Muscle of leg (tissue), 11 donors: ENCODE measurements around the gene ZNF586. TPM values are rescaled to one million over a fixed set of nuclear protein-coding genes. Genes with fewer than 3 reads are reported as not detected.
"Not testable (repeated sequence)": the region's sequence is repeated elsewhere in the genome, so short reads cannot be mapped to it uniquely, and the experiment has no call there.

Experiments used
- DNase-seq: peaks from one replicate; pipeline ENCODE4 v3.0.0; 2013
- H3K27ac ChIP-seq: one replicate; pipeline ENCODE4 v1.5.1; 2013; ENCODE audit warnings: mild to moderate bottlenecking, low read length, control low read depth
- H3K27me3 ChIP-seq: one replicate; pipeline ENCODE4 v1.6.1; 2013; ENCODE audit warnings: low read length; ENCODE audit not compliant: control insufficient read depth, insufficient read depth
- H3K36me3 ChIP-seq: one replicate; pipeline ENCODE4 v1.6.1; 2013; ENCODE audit warnings: low read length; ENCODE audit not compliant: control insufficient read depth, insufficient read depth
- H3K4me1 ChIP-seq: one replicate; pipeline ENCODE4 v1.6.1; 2013; ENCODE audit warnings: low read length; ENCODE audit not compliant: control insufficient read depth, insufficient read depth
- H3K4me3 ChIP-seq: one replicate; pipeline ENCODE4 v1.5.1; 2013; ENCODE audit warnings: low read length, control low read depth
- H3K9me3 ChIP-seq: replicated peaks from 2 replicates; pipeline ENCODE4 v1.6.1; 2013; ENCODE audit warnings: low read depth, low read length; ENCODE audit not compliant: control insufficient read depth
- WGBS: methylation state at CpG from one replicate; pipeline ENCODE4 v1.1.5; 2013; ENCODE audit warnings: missing lambda C conversion rate; ENCODE audit not compliant: insufficient coverage; 5-methylcytosine and 5-hydroxymethylcytosine counted together
- polyA plus RNA-seq, 8 donors: library from polyadenylated mRNA; unstranded; fragments of 120-200 nt; gene quantifications; one replicate each; pipeline versions ENCODE4 v1.2.1 to v1.2.3, GENCODE V29; 2013; ENCODE audit warnings: inconsistent platforms in 1 of 8, low replicate concordance in 1 of 8; ENCODE audit not compliant: insufficient read length in 8 of 8, insufficient read depth in 1 of 8
- total RNA-seq: library from RNA; stranded (reverse); fragments of 120-200 nt; gene quantifications from one replicate; pipeline ENCODE4 v1.2.4, GENCODE V29; 2013

Gene ZNF586
- total and polyA plus RNA-seq, 9 donors: 9.2 to 20.7 (median 11.2) TPM

- Histone ChIP-seq H3K27me3 (no peaks in the 10 kb centered on the region), H3K27ac (no peak overlapping the region), H3K4me1 (peaks cover 7% of the 10 kb centered on the region), H3K36me3 (no peaks in the 10 kb centered on the region), H3K4me3 (peak overlapping the region; percentile 95), H3K9me3 (no peaks in the 10 kb centered on the region)
- WGBS: 82% methylated on average over 5 of the region's 6 CpGs
- no peak for DNase-seq
Measured at GRCh38 chr19:57820599-57820998, 51.1 kb downstream of the ZNF586 start.

GRCh38 chr19:57821095-57821494, 51.6 kb downstream of the ZNF586 start:
- WGBS: no CpG with 5 or more reads among the region's 3 CpGs
- not testable (repeated sequence) for H3K9me3 ChIP-seq, H3K36me3 ChIP-seq, H3K27ac ChIP-seq, H3K4me1 ChIP-seq, DNase-seq, H3K4me3 ChIP-seq, H3K27me3 ChIP-seq

- not testable (repeated sequence) for H3K4me3 ChIP-seq, H3K27ac ChIP-seq, H3K36me3 ChIP-seq, H3K27me3 ChIP-seq, DNase-seq, H3K9me3 ChIP-seq, H3K4me1 ChIP-seq
- WGBS: 92% methylated on average over 2 of the region's 3 CpGs
Measured at GRCh38 chr19:57821501-57821900, 52.0 kb downstream of the ZNF586 start.

DNA sequence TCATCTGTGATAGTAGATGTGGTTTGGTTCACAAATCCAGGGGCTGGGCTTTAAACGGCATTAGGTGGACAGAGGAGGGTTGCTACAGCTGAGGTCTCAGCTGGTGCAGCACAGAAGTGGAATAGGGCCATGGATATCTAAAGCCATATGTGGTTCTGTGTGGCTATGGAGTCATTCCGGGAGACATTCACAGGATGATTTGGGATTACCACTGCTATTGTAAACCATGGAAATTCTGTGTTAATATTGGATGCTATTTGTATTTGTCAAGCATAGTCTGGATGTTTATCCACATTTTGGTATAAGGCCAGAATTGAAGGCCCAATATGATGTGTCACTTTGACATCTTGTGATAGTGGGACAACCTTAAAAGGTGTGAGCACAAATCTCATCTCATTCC, 53.7 kb downstream of the ZNF586 start:
- DNase-seq, H3K27me3 ChIP-seq, H3K4me1 ChIP-seq, H3K9me3 ChIP-seq, H3K36me3 ChIP-seq, H3K27ac ChIP-seq, H3K4me3 ChIP-seq: not testable (repeated sequence)
- WGBS: no CpG with 5 or more reads among the region's 2 CpGs

DNA sequence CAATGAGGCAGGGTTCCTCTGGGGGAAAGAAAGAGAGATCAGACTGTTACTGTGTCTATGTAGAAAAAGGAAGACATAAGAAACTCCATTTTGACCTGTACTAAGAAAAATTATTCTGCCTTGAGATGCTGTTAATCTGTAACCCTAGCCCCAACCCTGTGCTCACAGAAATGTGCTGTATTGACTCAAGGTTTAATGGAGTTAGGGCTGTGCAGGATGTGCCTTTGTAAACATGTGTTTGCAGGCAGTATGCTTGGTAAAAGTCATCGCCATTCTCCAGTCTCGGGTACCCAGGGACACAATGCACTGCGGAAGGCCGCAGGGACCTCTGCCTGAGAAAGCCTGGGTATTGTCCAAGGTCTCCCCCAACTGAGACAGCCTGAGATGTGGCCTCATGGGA, 54.1 kb downstream of the ZNF586 start:
- not testable (repeated sequence) for H3K9me3 ChIP-seq, H3K4me3 ChIP-seq, H3K27me3 ChIP-seq, H3K4me1 ChIP-seq, H3K36me3 ChIP-seq, DNase-seq, H3K27ac ChIP-seq
- 93% methylated on average over 4 of the region's 4 CpGs for WGBS

DNA sequence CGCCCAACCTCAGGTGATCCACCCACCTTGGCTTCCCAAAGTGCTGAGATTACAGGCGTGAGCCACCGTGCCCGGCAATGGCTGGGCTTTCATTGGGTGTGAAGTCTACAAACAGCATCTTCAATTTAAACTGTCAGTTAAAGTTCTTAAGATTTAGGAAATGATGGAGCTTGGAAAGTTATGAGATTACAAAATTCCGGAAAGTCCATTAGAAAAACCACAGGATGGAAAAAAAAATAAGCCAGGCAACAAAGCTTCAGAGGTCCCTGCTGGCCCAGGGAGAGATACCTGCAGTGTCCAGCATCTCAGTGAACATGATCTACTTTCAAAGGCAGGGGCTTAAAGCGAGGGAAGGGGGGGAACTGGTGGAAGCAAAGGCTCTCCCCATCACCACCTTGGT, 56.0 kb downstream of the ZNF586 start:
- H3K4me1 ChIP-seq: peaks cover 11% of the 10 kb centered on the region
- WGBS: 100% methylated on average over 1 of the region's 6 CpGs
- H3K4me3 ChIP-seq: no peak overlapping the region
- H3K27ac ChIP-seq: no peak overlapping the region
- H3K9me3 ChIP-seq: no peaks in the 10 kb centered on the region
- H3K36me3 ChIP-seq: no peaks in the 10 kb centered on the region
- no peaks in the 10 kb centered on the region for H3K27me3 ChIP-seq
- DNase-seq: no peak

- peaks cover 11% of the 10 kb centered on the region for H3K4me1 ChIP-seq
- no peak overlapping the region for H3K27ac ChIP-seq
- H3K4me3 ChIP-seq: no peak overlapping the region
- no peaks in the 10 kb centered on the region for H3K9me3 ChIP-seq
- DNase-seq: no peak
- no CpG with 5 or more reads among the region's 5 CpGs for whole genome bisulfite sequencing
- no peaks in the 10 kb centered on the region for H3K36me3 ChIP-seq
- H3K27me3 ChIP-seq: no peaks in the 10 kb centered on the region
Measured at GRCh38 chr19:57829316-57829715, 59.8 kb downstream of the ZNF586 start.

GRCh38 chr19:57830071-57830602, 60.7 kb downstream of the ZNF586 start, which contains the start of gene ZNF587B:
Gene ZNF587B (plus strand): TSS chr19:57830299. CDS start chr19:57830529, 230 bp downstream.
- WGBS: 7% methylated on average over 12 of the region's 22 CpGs
- H3K27ac ChIP-seq: peak within 1 kb of the TSS; percentile 84

More at GRCh38 chr19:57830071-57830602, 60.7 kb downstream of the ZNF586 start, which contains the start of gene ZNF587B:
- no peaks in the 10 kb centered on the region for H3K9me3 ChIP-seq
- no peaks in the 10 kb centered on the region for H3K27me3 ChIP-seq
- peak; percentile 68 for DNase-seq
- peak within 1 kb of the TSS; percentile 55 for H3K4me3 ChIP-seq
- peaks cover 11% of the 10 kb centered on the region for H3K4me1 ChIP-seq
- H3K36me3 ChIP-seq: no peaks in the 10 kb centered on the region

Other genes with a start within 250 kb of the ZNF586 start
- 7.4 TPM for gene ZNF549, start 242.3 kb upstream of the ZNF586 start, total RNA-seq
- 1 to 10 TPM; 5.6 to 8.6 (median 6.5) TPM for gene ZNF549, start 242.3 kb upstream of the ZNF586 start, polyA plus RNA-seq
- gene ZNF550, start 209.8 kb upstream of the ZNF586 start, total RNA-seq: 11.6 TPM
- 10 to 100 TPM in 6 of 8 donors, 1 to 10 TPM in 2; 8.2 to 13.9 (median 10.7) TPM for gene ZNF550, start 209.8 kb upstream of the ZNF586 start, polyA plus RNA-seq
- gene ZNF416, start 190.8 kb upstream of the ZNF586 start, total RNA-seq: 6.4 TPM
- 1 to 10 TPM; 3.8 to 6.1 (median 4.9) TPM for gene ZNF416, start 190.8 kb upstream of the ZNF586 start, polyA plus RNA-seq
- gene ZIK1, start 185.5 kb upstream of the ZNF586 start, total RNA-seq: 9.2 TPM
- 1 to 10 TPM; 4.7 to 7.2 (median 5.8) TPM for gene ZIK1, start 185.5 kb upstream of the ZNF586 start, polyA plus RNA-seq
- 3.9 TPM for gene ZNF530, start 169.8 kb upstream of the ZNF586 start, total RNA-seq
- gene ZNF530, start 169.8 kb upstream of the ZNF586 start, polyA plus RNA-seq: 1 to 10 TPM; 2.7 to 4.6 (median 3.4) TPM
- 17.2 TPM for gene ZNF134, start 155.4 kb upstream of the ZNF586 start, total RNA-seq
- 10 to 100 TPM in 7 of 8 donors, 1 to 10 TPM in 1; 10.0 to 14.3 (median 13.2) TPM for gene ZNF134, start 155.4 kb upstream of the ZNF586 start, polyA plus RNA-seq
- gene ZNF211, start 136.5 kb upstream of the ZNF586 start, total RNA-seq: 15.4 TPM
- 10 to 100 TPM; 11.4 to 20.7 (median 13.1) TPM for gene ZNF211, start 136.5 kb upstream of the ZNF586 start, polyA plus RNA-seq
- gene ZSCAN4, start 100.7 kb upstream of the ZNF586 start, total RNA-seq: not detected
- not detected for gene ZSCAN4, start 100.7 kb upstream of the ZNF586 start, polyA plus RNA-seq
- 9.0 TPM for gene ZNF551, start 87.7 kb upstream of the ZNF586 start, total RNA-seq
- 1 to 10 TPM; 4.7 to 8.0 (median 5.5) TPM for gene ZNF551, start 87.7 kb upstream of the ZNF586 start, polyA plus RNA-seq
- gene ZNF154, start 60.5 kb upstream of the ZNF586 start, total RNA-seq: 7.6 TPM
- 10 to 100 TPM in 4 of 8 donors, 1 to 10 TPM in 4; 8.7 to 14.2 (median 10.0) TPM for gene ZNF154, start 60.5 kb upstream of the ZNF586 start, polyA plus RNA-seq
- 9.4 TPM for gene ZNF671, start 42.1 kb upstream of the ZNF586 start, total RNA-seq
- gene ZNF671, start 42.1 kb upstream of the ZNF586 start, polyA plus RNA-seq: 10 to 100 TPM in 1 of 8 donors, 1 to 10 TPM in 7; 5.9 to 11.2 (median 7.1) TPM
- 18.5 TPM for gene ZNF776, start 22.9 kb upstream of the ZNF586 start, total RNA-seq
- gene ZNF776, start 22.9 kb upstream of the ZNF586 start, polyA plus RNA-seq: 10 to 100 TPM; 12.3 to 15.6 (median 13.2) TPM
- gene ZNF552, start 45.2 kb downstream of the ZNF586 start, total RNA-seq: 5.5 TPM
- gene ZNF552, start 45.2 kb downstream of the ZNF586 start, polyA plus RNA-seq: 1 to 10 TPM; 2.8 to 9.3 (median 4.2) TPM
- gene ZNF587B, start 60.6 kb downstream of the ZNF586 start, total RNA-seq: 10.5 TPM
- gene ZNF587B, start 60.6 kb downstream of the ZNF586 start, polyA plus RNA-seq: 1 to 10 TPM; 3.3 to 6.9 (median 4.3) TPM
- 19.3 TPM for gene ZNF587, start 80.2 kb downstream of the ZNF586 start, total RNA-seq
- gene ZNF587, start 80.2 kb downstream of the ZNF586 start, polyA plus RNA-seq: 10 to 100 TPM in 7 of 8 donors, 1 to 10 TPM in 1; 7.5 to 20.6 (median 12.6) TPM
- 10.8 TPM for gene ZNF814, start 119.4 kb downstream of the ZNF586 start, total RNA-seq
- 10 to 100 TPM; 15.7 to 29.7 (median 22.0) TPM for gene ZNF814, start 119.4 kb downstream of the ZNF586 start, polyA plus RNA-seq
- gene ZNF417, start 146.9 kb downstream of the ZNF586 start, total RNA-seq: 16.4 TPM
- 10 to 100 TPM in 6 of 8 donors, 1 to 10 TPM in 2; 7.7 to 15.4 (median 11.0) TPM for gene ZNF417, start 146.9 kb downstream of the ZNF586 start, polyA plus RNA-seq
- 14.1 TPM for gene ZNF418, start 165.7 kb downstream of the ZNF586 start, total RNA-seq
- gene ZNF418, start 165.7 kb downstream of the ZNF586 start, polyA plus RNA-seq: 10 to 100 TPM in 1 of 8 donors, 1 to 10 TPM in 7; 6.7 to 15.6 (median 8.3) TPM
- 6.7 TPM for gene ZNF256, start 178.0 kb downstream of the ZNF586 start, total RNA-seq
- 1 to 10 TPM; 5.0 to 6.0 (median 5.5) TPM for gene ZNF256, start 178.0 kb downstream of the ZNF586 start, polyA plus RNA-seq
- 0.89 TPM for gene C19orf18, start 204.9 kb downstream of the ZNF586 start, total RNA-seq
- 1 to 10 TPM in 4 of 8 donors, under 1 TPM in 4; 0.31 to 2.4 (median 1.00) TPM for gene C19orf18, start 204.9 kb downstream of the ZNF586 start, polyA plus RNA-seq
- 20.5 TPM for gene ZNF606, start 233.1 kb downstream of the ZNF586 start, total RNA-seq
- 10 to 100 TPM; 10.5 to 13.5 (median 11.6) TPM for gene ZNF606, start 233.1 kb downstream of the ZNF586 start, polyA plus RNA-seq